Spleen (tissue), 7 donors: ENCODE results near the gene KCNJ6.

Experiments
- POLR2A ChIP-seq, 3 donors: fragments of 450-650 bp; IDR thresholded peaks; one replicate each; pipeline ENCODE4 v1.5.1; 2017; ENCODE audit warnings: antibody characterized with exemption in 3 of 3, mild to moderate bottlenecking in 1 of 3
- TF ChIP-seq, protein P1 (sequence below), 11 experiments: fragments of 200-600 bp in 7 of 11; fragments of 450-650 bp in 4 of 11; sonication (generic) in 4 of 11; IDR thresholded peaks in 8 of 11; conservative IDR thresholded peaks in 3 of 11; 1 replicate in 7 of 11; 2 replicates in 4 of 11; pipeline versions ENCODE4 v1.4.0 to v1.8.0; 2016 to 2021; ENCODE audit warnings: antibody characterized with exemption in 11 of 11, inconsistent platforms in 4 of 11, mild to moderate bottlenecking in 1 of 11
- donor health status: DM: no; HTN: no; CAD: no; lungs with moderate emphysema.
- donor health status: DM: no; HTN: no; CAD: no.
- donor health status: DM: no; HTN: no; CAD: no.

DNA sequence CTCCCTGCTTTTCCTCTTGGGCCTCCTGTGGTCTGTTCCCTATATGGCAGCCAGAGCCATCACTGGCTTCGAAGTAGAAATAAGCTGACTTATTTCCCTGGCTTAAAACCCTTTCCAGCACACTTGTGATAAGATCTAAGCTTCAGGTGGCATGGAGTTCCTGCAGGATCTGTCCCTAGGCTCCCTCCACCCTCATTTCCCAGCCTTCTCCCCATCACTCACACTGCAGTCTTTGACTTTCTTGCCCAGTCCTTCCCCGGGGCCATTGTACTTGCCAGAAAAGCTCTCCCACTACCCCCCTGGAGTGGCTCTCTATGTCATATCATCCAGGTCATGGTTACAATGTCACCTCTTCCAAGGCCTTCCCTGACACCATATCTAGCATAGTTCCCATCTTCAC lies 55.8 kb downstream of the KCNJ6 start:
- TF ChIP-seq, protein P1, sequence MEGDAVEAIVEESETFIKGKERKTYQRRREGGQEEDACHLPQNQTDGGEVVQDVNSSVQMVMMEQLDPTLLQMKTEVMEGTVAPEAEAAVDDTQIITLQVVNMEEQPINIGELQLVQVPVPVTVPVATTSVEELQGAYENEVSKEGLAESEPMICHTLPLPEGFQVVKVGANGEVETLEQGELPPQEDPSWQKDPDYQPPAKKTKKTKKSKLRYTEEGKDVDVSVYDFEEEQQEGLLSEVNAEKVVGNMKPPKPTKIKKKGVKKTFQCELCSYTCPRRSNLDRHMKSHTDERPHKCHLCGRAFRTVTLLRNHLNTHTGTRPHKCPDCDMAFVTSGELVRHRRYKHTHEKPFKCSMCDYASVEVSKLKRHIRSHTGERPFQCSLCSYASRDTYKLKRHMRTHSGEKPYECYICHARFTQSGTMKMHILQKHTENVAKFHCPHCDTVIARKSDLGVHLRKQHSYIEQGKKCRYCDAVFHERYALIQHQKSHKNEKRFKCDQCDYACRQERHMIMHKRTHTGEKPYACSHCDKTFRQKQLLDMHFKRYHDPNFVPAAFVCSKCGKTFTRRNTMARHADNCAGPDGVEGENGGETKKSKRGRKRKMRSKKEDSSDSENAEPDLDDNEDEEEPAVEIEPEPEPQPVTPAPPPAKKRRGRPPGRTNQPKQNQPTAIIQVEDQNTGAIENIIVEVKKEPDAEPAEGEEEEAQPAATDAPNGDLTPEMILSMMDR (IDR thresholded peaks at IDR 0.05 in 8 of 11, conservative IDR thresholded peaks at IDR 0.05 in 3 of 11) = no peak
- no peak for TF ChIP-seq POLR2A (IDR thresholded peaks at IDR 0.05)
